ENCODE data around the gene ANKRD23. TPM values are rescaled to one million over a fixed set of nuclear protein-coding genes. Genes with fewer than 3 reads are reported as not detected.

ANKRD23 gene
- total RNA-seq, 4 donors from 2014 or later: 6.1 to 22.3 (median 7.2) TPM

GRCh38 chr2:96867756-96868554 is 24.1 kb upstream of the ANKRD23 start:
- H3K4me3 ChIP-seq: peak overlapping the region; percentile 99
- no peaks in the 10 kb centered on the region for H3K9me3 ChIP-seq
- H3K27ac ChIP-seq: peak overlapping the region; percentile 98
- no peaks in the 10 kb centered on the region for H3K27me3 ChIP-seq
- DNase-seq (ENCODE audit: low spot score in 2 of 2): peak in 1 of 2 donors; percentile 63
- whole genome bisulfite sequencing: 16% methylated on average over 10 of the region's 27 CpGs
- TF ChIP-seq CTCF (IDR thresholded peaks at IDR 0.05) (no peak), POLR2AphosphoS5 (IDR thresholded peaks at IDR 0.05) (no peak), POLR2A (IDR thresholded peaks at IDR 0.05) (no peak), EP300 (IDR thresholded peaks at IDR 0.05) (no peak)
- H3K36me3 ChIP-seq: peaks cover 35% of the 10 kb centered on the region
- H3K4me1 ChIP-seq: peaks cover 46% of the 10 kb centered on the region

- H3K27ac ChIP-seq: peak overlapping the region; percentile 98
- H3K4me1 ChIP-seq: peaks cover 42% of the 10 kb centered on the region
- peak in 1 of 2 donors; percentile 61 for DNase-seq (ENCODE audit: low spot score in 2 of 2)
Observed at GRCh38 chr2:96866986-96867755, 23.4 kb upstream of the ANKRD23 start.

GRCh38 chr2:96866586-96866985 is 22.8 kb upstream of the ANKRD23 start:
- Histone ChIP-seq H3K4me1 (peaks cover 42% of the 10 kb centered on the region), H3K36me3 (peaks cover 47% of the 10 kb centered on the region), H3K27me3 (no peaks in the 10 kb centered on the region), H3K9me3 (no peaks in the 10 kb centered on the region), H3K27ac (peak overlapping the region; percentile 98), H3K4me3 (peak overlapping the region; percentile 99)
- WGBS: 68% methylated on average over 3 of the region's 8 CpGs
- peak in 1 of 2 donors; percentile 65 for DNase-seq (ENCODE audit: low spot score in 2 of 2)
- TF ChIP-seq CTCF (IDR thresholded peaks at IDR 0.05) (no peak), POLR2AphosphoS5 (IDR thresholded peaks at IDR 0.05) (no peak), EP300 (IDR thresholded peaks at IDR 0.05) (no peak), POLR2A (IDR thresholded peaks at IDR 0.05) (no peak)

More at GRCh38 chr2:96866986-96867755, 23.4 kb upstream of the ANKRD23 start:
- no peaks in the 10 kb centered on the region for H3K9me3 ChIP-seq
- H3K27me3 ChIP-seq: no peaks in the 10 kb centered on the region
- H3K36me3 ChIP-seq: peaks cover 41% of the 10 kb centered on the region
- TF ChIP-seq EP300 (IDR thresholded peaks at IDR 0.05) (no peak), POLR2A (IDR thresholded peaks at IDR 0.05) (no peak), POLR2AphosphoS5 (IDR thresholded peaks at IDR 0.05) (no peak), CTCF (IDR thresholded peaks at IDR 0.05) (no peak)
- H3K4me3 ChIP-seq: peak overlapping the region; percentile 99
- WGBS: 41% methylated on average over 7 of the region's 22 CpGs

- peak in 1 of 2 donors; percentile 71 for DNase-seq (ENCODE audit: low spot score in 2 of 2)
- no peaks in the 10 kb centered on the region for H3K27me3 ChIP-seq
- peaks cover 40% of the 10 kb centered on the region for H3K4me1 ChIP-seq
- TF ChIP-seq POLR2AphosphoS5 (IDR thresholded peaks at IDR 0.05) (no peak), POLR2A (IDR thresholded peaks at IDR 0.05) (no peak), EP300 (IDR thresholded peaks at IDR 0.05) (no peak), CTCF (IDR thresholded peaks at IDR 0.05) (no peak)
- no peak overlapping the region for H3K4me3 ChIP-seq
- H3K27ac ChIP-seq: no peak overlapping the region
- H3K9me3 ChIP-seq: no peaks in the 10 kb centered on the region
- no CpG with 5 or more reads among the region's 14 CpGs for WGBS
- peaks cover 52% of the 10 kb centered on the region for H3K36me3 ChIP-seq
Observed at GRCh38 chr2:96866149-96866548, 22.3 kb upstream of the ANKRD23 start.

GRCh38 chr2:96865654-96866053 is 21.8 kb upstream of the ANKRD23 start:
- 78% methylated on average over 16 of the region's 16 CpGs for WGBS
- H3K27ac ChIP-seq: no peak overlapping the region
- no peak overlapping the region for H3K4me3 ChIP-seq
- H3K36me3 ChIP-seq: peaks cover 57% of the 10 kb centered on the region
- H3K4me1 ChIP-seq: peaks cover 37% of the 10 kb centered on the region
- no peak for DNase-seq (ENCODE audit: low spot score in 2 of 2)
- H3K9me3 ChIP-seq: no peaks in the 10 kb centered on the region
- TF ChIP-seq EP300 (IDR thresholded peaks at IDR 0.05) (no peak), POLR2A (IDR thresholded peaks at IDR 0.05) (no peak), CTCF (IDR thresholded peaks at IDR 0.05) (no peak), POLR2AphosphoS5 (IDR thresholded peaks at IDR 0.05) (no peak)
- no peaks in the 10 kb centered on the region for H3K27me3 ChIP-seq
